NCI-H2196 treated with DMSO at 0.1 percent for 48 hours (cell line): ENCODE data around the gene ADAM8.

Experiments used
- DNase-seq: peaks from one replicate; lab custom pipeline; 2025; ENCODE audit not compliant: unreplicated experiment; lab: John Stamatoyannopoulos, UW

ADAM8 gene

GRCh38 chr10:133282846-133283390 is 6.2 kb upstream of the ADAM8 start:
- no peak for DNase-seq

- DNase-seq, result no peak
Observed at GRCh38 chr10:133281628-133282372, 5.1 kb upstream of the ADAM8 start.

GRCh38 chr10:133281084-133281483 is 4.4 kb upstream of the ADAM8 start:
- DNase-seq, result no peak

- no peak for DNase-seq
Observed at GRCh38 chr10:133280391-133281059, 3.9 kb upstream of the ADAM8 start.

GRCh38 chr10:133279326-133280226 is 2.9 kb upstream of the ADAM8 start:
- DNase-seq, result no peak

- DNase-seq, result no peak
Observed at GRCh38 chr10:133278577-133279265, 2.1 kb upstream of the ADAM8 start.

GRCh38 chr10:133277993-133278576 is 1.4 kb upstream of the ADAM8 start:
- no peak for DNase-seq

GRCh38 chr10:133277277-133277992 is 767 bp upstream of the ADAM8 start:
- DNase-seq, result no peak

GRCh38 chr10:133276100-133276434 is 601 bp downstream of the ADAM8 start:
- no peak for DNase-seq

- no peak for DNase-seq
Observed at GRCh38 chr10:133275684-133276092, 980 bp downstream of the ADAM8 start.

GRCh38 chr10:133274751-133275683 is 1.7 kb downstream of the ADAM8 start:
- DNase-seq, result no peak

GRCh38 chr10:133273534-133274143 is 3.0 kb downstream of the ADAM8 start:
- DNase-seq, result no peak

- DNase-seq, result no peak
Observed at GRCh38 chr10:133272964-133273420, 3.7 kb downstream of the ADAM8 start.

- DNase-seq, result no peak
Observed at GRCh38 chr10:133272301-133272963, 4.2 kb downstream of the ADAM8 start.

GRCh38 chr10:133271521-133272300 is 5.0 kb downstream of the ADAM8 start:
- DNase-seq, result no peak

GRCh38 chr10:133270773-133271297 is 5.8 kb downstream of the ADAM8 start:
- DNase-seq, result no peak

- DNase-seq, result no peak
Observed at GRCh38 chr10:133270204-133270603, 6.5 kb downstream of the ADAM8 start.
